GM13977 (cell line): ENCODE results near the gene PDSS2.

Experiments
- DNase-seq: peaks from one replicate; pipeline ENCODE4 v3.0.0; 2012; ENCODE audit warnings: low spot score
- CTCF ChIP-seq: IDR thresholded peaks from 2 replicates; pipeline ENCODE4 v1.5.1; 2012; ENCODE audit warnings: mild to moderate bottlenecking, control low read depth; ENCODE audit not compliant: insufficient read depth; ENCODE audit errors: extremely low read depth, missing control alignments
- in situ Hi-C: fragments of 300-500 bp; cut with MboI; formaldehyde crosslinking; loops from one replicate; pipeline ENCODE4 v1.12.0; 2022; ENCODE audit warnings: low sequenced_read_pairs, low pct_unique_long_range_greater_than_20kb, mixed read lengths, inconsistent platforms; ENCODE audit not compliant: unreplicated experiment

The PDSS2 gene

DNA sequence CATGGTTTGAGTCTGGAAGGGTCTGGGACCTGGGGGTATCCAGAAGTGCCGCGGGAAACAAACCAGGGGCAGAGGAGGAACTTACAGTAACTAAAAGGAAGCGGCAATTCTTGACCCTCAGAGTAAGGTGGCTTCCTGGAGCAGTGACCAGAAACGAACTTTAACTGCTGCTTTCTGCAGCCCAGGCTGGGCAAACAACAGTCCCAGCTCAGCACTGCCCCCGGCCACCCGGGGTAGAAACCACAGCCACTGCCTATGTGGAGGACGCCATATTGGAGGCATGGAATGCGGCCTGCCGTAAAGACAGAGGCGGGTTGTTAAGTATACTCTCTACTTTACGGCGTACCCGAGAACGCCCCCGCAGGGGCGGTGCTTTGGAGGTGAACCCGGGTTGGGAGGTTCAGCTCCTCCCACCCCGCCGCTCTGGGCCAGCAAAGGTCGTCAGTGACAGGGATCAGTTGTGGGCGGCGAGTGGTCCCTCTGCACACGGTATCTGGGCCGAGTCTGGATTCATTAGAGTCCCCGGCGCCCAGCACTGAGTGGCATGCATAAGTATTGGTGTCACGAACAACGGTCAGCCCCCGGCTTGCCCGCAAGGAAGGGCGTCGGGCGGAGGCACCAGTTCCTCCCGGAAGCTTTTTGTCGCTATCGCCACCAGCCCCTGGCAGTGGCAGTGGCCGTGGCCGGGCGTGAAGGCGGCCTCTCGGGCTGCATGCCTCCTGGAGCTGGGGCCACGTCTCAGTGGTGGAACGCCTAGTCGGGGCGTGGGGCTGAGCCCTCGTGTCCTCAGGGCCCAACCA, at the start of gene PDSS2:
Gene PDSS2, minus strand, starts transcription at position 282 of the 800 bp plus-strand sequence. Its CDS starts 279 bp downstream, at position 3.
- peak; percentile 94 for DNase-seq

GRCh38 chr6:107506145-107506544, 46.8 kb upstream of the PDSS2 start:
- DNase-seq: no peak
- in situ Hi-C loops: no loop called here
- TF ChIP-seq CTCF: no peak

More for the DNA sequence above, at the start of gene PDSS2:
- peak; percentile 58 for TF ChIP-seq CTCF
- in situ Hi-C loops: no loop called here

GRCh38 chr6:107504270-107505026, 45.1 kb upstream of the PDSS2 start:
- no peak for TF ChIP-seq CTCF
- in situ Hi-C loops: no loop called here
- DNase-seq: no peak

DNA sequence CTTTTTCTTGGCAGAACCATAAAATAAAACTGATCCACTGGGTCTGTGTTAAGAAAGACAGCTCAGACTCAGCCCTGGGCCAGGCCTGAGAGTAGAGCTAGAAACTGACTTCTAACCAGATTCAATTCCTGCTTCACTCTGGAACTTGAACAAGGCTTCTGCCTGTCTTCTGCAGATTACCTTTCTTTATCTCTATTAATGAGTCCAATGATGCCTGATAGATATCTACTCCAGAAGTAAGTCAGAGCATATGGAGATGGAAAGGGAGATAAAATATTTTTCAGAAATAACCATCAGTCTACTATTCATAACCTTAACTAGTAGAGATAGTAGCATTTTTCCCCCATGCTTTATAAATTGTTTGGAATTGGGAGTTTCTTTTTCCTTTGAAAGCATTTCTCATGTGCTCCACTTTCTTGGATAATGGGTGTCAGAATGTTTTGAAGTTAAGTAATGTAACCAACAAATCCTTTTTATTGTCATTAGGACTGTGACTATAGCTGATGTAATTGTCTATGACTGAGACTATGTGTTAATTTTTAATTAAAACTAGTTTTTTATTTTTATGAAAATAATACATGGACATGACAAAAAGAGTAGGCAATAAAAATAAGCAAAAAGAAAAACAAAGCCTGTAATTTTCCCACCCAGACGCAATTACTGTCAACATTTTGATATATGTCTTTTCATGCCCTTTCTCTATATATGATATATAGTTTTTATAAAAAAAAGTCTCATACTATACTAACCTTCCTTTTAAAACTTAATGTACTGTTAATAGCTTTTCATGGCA, 37.7 kb upstream of the PDSS2 start:
- in situ Hi-C loops: no loop called here
- no peak for DNase-seq
- no peak for TF ChIP-seq CTCF

GRCh38 chr6:107495971-107496370, 36.6 kb upstream of the PDSS2 start:
- in situ Hi-C loops: no loop called here
- TF ChIP-seq CTCF: no peak
- no peak for DNase-seq

GRCh38 chr6:107495196-107495643, 35.9 kb upstream of the PDSS2 start:
- TF ChIP-seq CTCF: no peak
- in situ Hi-C loops: no loop called here
- no peak for DNase-seq
